GF-D8 (cell line): ENCODE results near the gene SLC9A8.
A peak's percentile ranks its signal among the peaks of the same experiment; 100 is the strongest.
"Not testable (repeated sequence)": the region's sequence is repeated elsewhere in the genome, so short reads cannot be mapped to it uniquely, and the experiment has no call there.

ENCODE experiments used
- DNase-seq: peaks from one replicate; lab custom pipeline; 2025; lab: John Stamatoyannopoulos, UW

The SLC9A8 gene

GRCh38 chr20:49812507-49813304 is at the start of gene SLC9A8:
SLC9A8 (plus strand) TSS chr20:49812828; CDS start chr20:49812923, 95 bp downstream.
- DNase-seq = peak; percentile 57

GRCh38 chr20:49762940-49763766 is 49.5 kb upstream of the SLC9A8 start:
- no peak for DNase-seq

GRCh38 chr20:49765413-49765736 is 47.3 kb upstream of the SLC9A8 start:
- DNase-seq = no peak

- no peak for DNase-seq
Observed at GRCh38 chr20:49765846-49766541, 46.6 kb upstream of the SLC9A8 start.

- no peak for DNase-seq
Observed at GRCh38 chr20:49766979-49767521, 45.6 kb upstream of the SLC9A8 start.

- peak; percentile 94 for DNase-seq
Observed at GRCh38 chr20:49768204-49769047, 44.2 kb upstream of the SLC9A8 start.

- no peak for DNase-seq
Observed at GRCh38 chr20:49769048-49769581, 43.5 kb upstream of the SLC9A8 start.

- DNase-seq = no peak
Observed at GRCh38 chr20:49770634-49771033, 42.0 kb upstream of the SLC9A8 start.

- DNase-seq = not testable (repeated sequence)
Observed at GRCh38 chr20:49774213-49774612, 38.4 kb upstream of the SLC9A8 start.

- DNase-seq = peak; percentile 26
Observed at GRCh38 chr20:49775229-49775693, 37.4 kb upstream of the SLC9A8 start.

- DNase-seq = no peak
Observed at GRCh38 chr20:49779972-49780371, 32.7 kb upstream of the SLC9A8 start.

- no peak for DNase-seq
Observed at GRCh38 chr20:49781676-49782075, 31.0 kb upstream of the SLC9A8 start.

GRCh38 chr20:49782439-49782838 is 30.2 kb upstream of the SLC9A8 start:
- not testable (repeated sequence) for DNase-seq

GRCh38 chr20:49783021-49783995 is 29.3 kb upstream of the SLC9A8 start:
- not testable (repeated sequence) for DNase-seq

GRCh38 chr20:49784291-49784690 is 28.3 kb upstream of the SLC9A8 start:
- no peak for DNase-seq

GRCh38 chr20:49785149-49785851 is 27.3 kb upstream of the SLC9A8 start:
- no peak for DNase-seq

- DNase-seq = peak; percentile 41
Observed at GRCh38 chr20:49785852-49786175, 26.8 kb upstream of the SLC9A8 start.

GRCh38 chr20:49786196-49786595 is 26.4 kb upstream of the SLC9A8 start:
- no peak for DNase-seq

- no peak for DNase-seq
Observed at GRCh38 chr20:49786668-49787370, 25.8 kb upstream of the SLC9A8 start.
